ENCODE data around the gene ZFAND6. TPM values are rescaled to one million over a fixed set of nuclear protein-coding genes. Genes with fewer than 3 reads are reported as not detected.
"Not testable (repeated sequence)": the region's sequence is repeated elsewhere in the genome, so short reads cannot be mapped to it uniquely, and the experiment has no call there.

ZFAND6 gene
- total RNA-seq, 2 donors from 2014 or later: 21.8 to 39.7 TPM

DNA sequence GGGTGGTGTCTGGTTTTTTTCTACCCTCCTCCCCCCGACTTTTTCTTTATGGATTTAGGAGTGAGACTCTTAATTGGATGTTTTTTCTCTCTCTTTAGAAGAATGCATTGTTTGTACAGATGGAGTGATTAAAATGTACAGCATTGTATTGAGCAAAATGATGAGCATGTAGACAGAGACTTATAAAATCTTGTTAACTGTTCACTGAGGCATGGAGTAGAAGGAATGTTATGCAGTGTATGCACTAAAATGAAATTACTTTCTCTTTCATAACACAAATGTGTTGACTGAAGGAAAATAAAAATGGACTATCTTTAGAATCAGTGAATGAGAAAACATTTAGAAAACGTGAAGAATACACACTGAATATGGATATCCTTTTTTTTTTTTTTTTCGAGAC is 39.8 kb downstream of the ZFAND6 start:
- Histone ChIP-seq H3K27ac (no peak overlapping the region), H3K4me1 (peaks cover 33% of the 10 kb centered on the region), H3K36me3 (replicated peaks in 1 of 2; ENCODE audit: insufficient read depth in 1 of 2, low read depth in 2 of 2) (no peaks in the 10 kb centered on the region), H3K9me3 (no peaks in the 10 kb centered on the region), H3K4me3 (no peak overlapping the region), H3K27me3 (no peaks in the 10 kb centered on the region)
- TF ChIP-seq, protein P1, sequence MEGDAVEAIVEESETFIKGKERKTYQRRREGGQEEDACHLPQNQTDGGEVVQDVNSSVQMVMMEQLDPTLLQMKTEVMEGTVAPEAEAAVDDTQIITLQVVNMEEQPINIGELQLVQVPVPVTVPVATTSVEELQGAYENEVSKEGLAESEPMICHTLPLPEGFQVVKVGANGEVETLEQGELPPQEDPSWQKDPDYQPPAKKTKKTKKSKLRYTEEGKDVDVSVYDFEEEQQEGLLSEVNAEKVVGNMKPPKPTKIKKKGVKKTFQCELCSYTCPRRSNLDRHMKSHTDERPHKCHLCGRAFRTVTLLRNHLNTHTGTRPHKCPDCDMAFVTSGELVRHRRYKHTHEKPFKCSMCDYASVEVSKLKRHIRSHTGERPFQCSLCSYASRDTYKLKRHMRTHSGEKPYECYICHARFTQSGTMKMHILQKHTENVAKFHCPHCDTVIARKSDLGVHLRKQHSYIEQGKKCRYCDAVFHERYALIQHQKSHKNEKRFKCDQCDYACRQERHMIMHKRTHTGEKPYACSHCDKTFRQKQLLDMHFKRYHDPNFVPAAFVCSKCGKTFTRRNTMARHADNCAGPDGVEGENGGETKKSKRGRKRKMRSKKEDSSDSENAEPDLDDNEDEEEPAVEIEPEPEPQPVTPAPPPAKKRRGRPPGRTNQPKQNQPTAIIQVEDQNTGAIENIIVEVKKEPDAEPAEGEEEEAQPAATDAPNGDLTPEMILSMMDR (IDR thresholded peaks at IDR 0.05): no peak
- no peak for TF ChIP-seq POLR2A (IDR thresholded peaks at IDR 0.05)
- no peak for DNase-seq
- 72 to 80% methylated on average over 3 of the region's 3 CpGs for WGBS, 2 donors
- no peak for ATAC-seq
- intact Hi-C loops (cut with DNase I): no loop called here

DNA sequence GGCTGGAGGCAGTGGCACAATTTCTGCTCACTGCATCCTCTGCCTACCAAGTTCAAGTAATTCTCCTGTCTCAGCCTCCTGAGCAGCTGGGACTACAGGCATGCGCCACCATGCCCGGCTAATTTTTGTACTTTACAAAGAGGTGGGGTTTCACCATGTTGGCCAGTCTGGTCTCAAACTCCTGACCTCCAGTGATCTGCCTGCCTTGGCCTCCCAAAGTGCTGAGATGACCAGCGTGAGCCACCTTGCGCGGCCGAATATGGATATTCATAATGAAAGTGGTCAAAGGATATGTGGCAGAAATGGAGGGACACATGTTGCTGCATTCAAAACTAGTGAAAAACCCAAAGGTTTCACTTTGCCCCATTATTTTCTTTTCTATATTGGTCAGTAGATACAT is 40.2 kb downstream of the ZFAND6 start:
- ATAC-seq; H3K36me3 ChIP-seq (replicated peaks in 1 of 2; ENCODE audit: insufficient read depth in 1 of 2, low read depth in 2 of 2); DNase-seq; H3K4me3 ChIP-seq; H3K27me3 ChIP-seq; intact Hi-C loops (cut with DNase I); H3K9me3 ChIP-seq; H3K27ac ChIP-seq: not testable (repeated sequence)
- H3K4me1 ChIP-seq: peaks cover 30% of the 10 kb centered on the region
- WGBS, 2 donors: 92 to 96% methylated on average over 6 of the region's 6 CpGs

DNA sequence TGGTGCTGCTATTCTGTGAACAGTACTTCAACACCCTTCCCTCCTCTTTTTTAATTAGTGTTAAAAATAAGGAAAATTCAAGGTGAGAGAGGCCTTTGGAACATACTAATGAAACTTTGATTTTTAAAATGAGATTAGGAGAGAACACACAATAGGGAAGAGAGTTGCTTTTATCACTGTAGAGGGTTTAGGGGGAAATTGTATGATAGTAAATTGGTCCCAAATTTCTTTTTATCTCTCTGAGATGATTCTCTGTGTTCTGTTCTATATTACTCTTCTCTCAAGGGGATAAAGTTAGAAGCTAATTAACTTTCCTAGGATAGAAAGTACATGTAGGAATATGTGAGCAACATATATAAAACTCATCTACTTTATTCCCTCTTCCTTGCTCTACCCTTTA is 40.8 kb downstream of the ZFAND6 start:
- TF ChIP-seq, protein P1 (IDR thresholded peaks at IDR 0.05): no peak
- no peak for TF ChIP-seq POLR2A (IDR thresholded peaks at IDR 0.05)
- no peak overlapping the region for H3K27ac ChIP-seq
- H3K9me3 ChIP-seq: no peaks in the 10 kb centered on the region
- DNase-seq (no peak), ATAC-seq (no peak)
- H3K36me3 ChIP-seq (replicated peaks in 1 of 2; ENCODE audit: insufficient read depth in 1 of 2, low read depth in 2 of 2): no peaks in the 10 kb centered on the region
- no peaks in the 10 kb centered on the region for H3K27me3 ChIP-seq
- no peak overlapping the region for H3K4me3 ChIP-seq
- peaks cover 24% of the 10 kb centered on the region for H3K4me1 ChIP-seq
- intact Hi-C loops (cut with DNase I): no loop called here

- DNase-seq (no peak), ATAC-seq (no peak)
- WGBS, 2 donors: 92 to 95% methylated on average over 3 of the region's 3 CpGs
- intact Hi-C loops (cut with DNase I): no loop called here
- peaks cover 14% of the 10 kb centered on the region for H3K4me1 ChIP-seq
- H3K36me3 ChIP-seq (replicated peaks in 1 of 2; ENCODE audit: insufficient read depth in 1 of 2, low read depth in 2 of 2): no peaks in the 10 kb centered on the region
- no peak for TF ChIP-seq POLR2A (IDR thresholded peaks at IDR 0.05)
- TF ChIP-seq, protein P1 (IDR thresholded peaks at IDR 0.05): no peak
- H3K4me3 ChIP-seq: no peak overlapping the region
- H3K9me3 ChIP-seq: no peaks in the 10 kb centered on the region
- H3K27me3 ChIP-seq: no peaks in the 10 kb centered on the region
- no peak overlapping the region for H3K27ac ChIP-seq
Measured at GRCh38 chr15:80105193-80105592, 45.7 kb downstream of the ZFAND6 start.

- no peaks in the 10 kb centered on the region for H3K36me3 ChIP-seq (replicated peaks in 1 of 2; ENCODE audit: insufficient read depth in 1 of 2, low read depth in 2 of 2)
- H3K27me3 ChIP-seq: no peaks in the 10 kb centered on the region
- no peaks in the 10 kb centered on the region for H3K9me3 ChIP-seq
- intact Hi-C loops (cut with DNase I): no loop called here
- no peak overlapping the region for H3K4me3 ChIP-seq
- H3K4me1 ChIP-seq: peaks cover 14% of the 10 kb centered on the region
- no peak overlapping the region for H3K27ac ChIP-seq
- 79 to 94% methylated on average over 1 of the region's 1 CpG for WGBS, 2 donors
- TF ChIP-seq, protein P1 (IDR thresholded peaks at IDR 0.05): no peak
- TF ChIP-seq POLR2A (IDR thresholded peaks at IDR 0.05): no peak
- DNase-seq: no peak
- ATAC-seq: no peak
Measured at GRCh38 chr15:80105595-80105994, 46.1 kb downstream of the ZFAND6 start.
